GM06990 (cell line): Measurements from ENCODE around the gene FAM118A.

Experiments used
- DNase-seq: peaks from one replicate; pipeline ENCODE4 v3.0.0-alpha.2; 2011; ENCODE audit not compliant: insufficient read length; ENCODE audit errors: extremely low read depth
- H3K27me3 ChIP-seq: replicated peaks from 2 replicates; pipeline ENCODE4 v1.6.0; 2011; ENCODE audit warnings: low read length; ENCODE audit not compliant: control insufficient read depth, insufficient read depth
- H3K36me3 ChIP-seq: 2 replicates; pipeline ENCODE4 v1.5.1; 2011; ENCODE audit warnings: low read length; ENCODE audit not compliant: control insufficient read depth, insufficient read depth
- H3K4me3 ChIP-seq: replicated peaks from 2 replicates; pipeline ENCODE4 v1.5.1; 2011; ENCODE audit warnings: low read depth, mild to moderate bottlenecking, control low read depth, low read length
- TF ChIP-seq, protein P1 (sequence below): IDR thresholded peaks from 2 replicates; pipeline ENCODE4 v1.5.1; 2011; ENCODE audit warnings: low read length, control low read depth, mild to moderate bottlenecking, inconsistent platforms; ENCODE audit not compliant: insufficient read depth, poor library complexity, severe bottlenecking

Gene FAM118A

GRCh38 chr22:45286854-45287551 lies 22.7 kb upstream of the FAM118A start:
- Histone ChIP-seq H3K36me3 (no peaks in the 10 kb centered on the region), H3K4me3 (no peak overlapping the region), H3K27me3 (no peaks in the 10 kb centered on the region; the same call in 1 of the 2 replicates)
- TF ChIP-seq, protein P1, sequence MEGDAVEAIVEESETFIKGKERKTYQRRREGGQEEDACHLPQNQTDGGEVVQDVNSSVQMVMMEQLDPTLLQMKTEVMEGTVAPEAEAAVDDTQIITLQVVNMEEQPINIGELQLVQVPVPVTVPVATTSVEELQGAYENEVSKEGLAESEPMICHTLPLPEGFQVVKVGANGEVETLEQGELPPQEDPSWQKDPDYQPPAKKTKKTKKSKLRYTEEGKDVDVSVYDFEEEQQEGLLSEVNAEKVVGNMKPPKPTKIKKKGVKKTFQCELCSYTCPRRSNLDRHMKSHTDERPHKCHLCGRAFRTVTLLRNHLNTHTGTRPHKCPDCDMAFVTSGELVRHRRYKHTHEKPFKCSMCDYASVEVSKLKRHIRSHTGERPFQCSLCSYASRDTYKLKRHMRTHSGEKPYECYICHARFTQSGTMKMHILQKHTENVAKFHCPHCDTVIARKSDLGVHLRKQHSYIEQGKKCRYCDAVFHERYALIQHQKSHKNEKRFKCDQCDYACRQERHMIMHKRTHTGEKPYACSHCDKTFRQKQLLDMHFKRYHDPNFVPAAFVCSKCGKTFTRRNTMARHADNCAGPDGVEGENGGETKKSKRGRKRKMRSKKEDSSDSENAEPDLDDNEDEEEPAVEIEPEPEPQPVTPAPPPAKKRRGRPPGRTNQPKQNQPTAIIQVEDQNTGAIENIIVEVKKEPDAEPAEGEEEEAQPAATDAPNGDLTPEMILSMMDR: no peak
- no peak for DNase-seq

DNA sequence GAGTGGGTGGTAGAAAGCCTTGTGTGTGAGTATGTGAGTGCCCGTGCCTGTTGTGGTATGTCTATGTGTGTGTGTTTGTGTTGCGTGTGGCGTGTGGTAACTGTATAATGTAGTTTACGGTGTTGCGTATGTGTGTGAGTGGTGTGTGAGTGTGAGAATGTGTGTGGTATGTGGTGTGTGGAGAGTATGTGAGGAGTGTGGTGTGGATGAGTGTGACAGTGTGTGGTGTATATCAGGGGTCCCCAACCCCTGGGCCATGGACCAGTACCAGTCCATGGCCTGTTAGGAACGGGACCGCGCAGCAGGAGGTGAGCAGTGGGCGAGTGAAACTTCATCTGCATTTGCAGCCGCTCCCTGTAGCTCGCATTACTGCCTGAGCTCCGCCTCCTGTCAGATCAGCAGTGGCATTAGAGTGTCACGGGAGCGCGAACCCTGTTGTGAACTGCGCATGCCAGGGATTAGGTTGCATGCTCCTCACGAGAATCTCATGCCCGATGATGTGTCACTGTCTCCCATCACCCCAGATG lies 19.3 kb upstream of the FAM118A start:
- Histone ChIP-seq H3K4me3 (no peak overlapping the region), H3K27me3 (no peaks in the 10 kb centered on the region; the same call in 1 of the 2 replicates), H3K36me3 (no peaks in the 10 kb centered on the region)
- DNase-seq: no peak
- TF ChIP-seq, protein P1: no peak

DNA sequence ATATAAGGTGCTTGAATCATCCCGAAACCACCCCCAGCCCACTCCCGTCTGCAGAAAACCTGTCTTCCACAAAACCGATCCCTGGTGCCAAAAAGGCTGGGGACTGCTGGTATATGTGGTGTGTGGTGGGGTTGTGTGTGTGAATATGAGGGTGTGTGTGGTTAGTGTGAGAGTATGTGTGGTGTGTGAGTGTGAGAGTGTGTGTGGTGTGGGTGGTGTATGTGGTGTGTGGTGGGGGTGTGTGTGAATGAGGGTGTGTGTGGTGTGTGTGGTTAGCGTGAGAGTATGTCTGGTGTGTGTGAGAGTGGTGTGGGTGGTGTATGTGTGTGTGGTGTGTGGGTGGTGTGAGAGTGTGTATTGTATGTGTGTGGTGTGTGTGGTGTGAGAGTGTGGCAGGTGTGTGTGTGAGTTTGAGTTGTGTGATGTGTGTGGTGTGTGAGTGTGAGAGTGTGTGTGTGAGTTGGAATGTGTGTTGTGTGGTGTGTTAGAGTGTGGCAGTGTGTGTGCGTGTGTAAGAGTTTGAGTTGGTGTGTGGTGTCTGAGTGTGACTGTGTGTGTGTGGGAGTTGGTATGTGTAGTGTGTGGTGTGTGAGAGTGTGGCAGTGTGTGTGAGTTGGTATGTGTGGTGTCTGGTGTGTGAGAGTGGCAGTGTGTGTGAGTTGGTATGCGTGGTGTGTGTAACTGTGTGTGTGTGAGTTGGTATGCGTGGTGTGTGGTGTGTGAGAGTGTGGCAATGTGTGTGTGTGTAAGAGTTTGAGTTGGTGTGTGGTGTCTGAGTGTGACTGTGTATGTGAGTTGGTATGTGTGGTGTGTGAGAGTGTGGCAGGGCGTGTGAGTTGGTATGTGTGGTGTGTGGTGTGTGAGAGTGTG lies 18.4 kb upstream of the FAM118A start:
- no peak overlapping the region for H3K4me3 ChIP-seq
- no peak for DNase-seq
- H3K27me3 ChIP-seq: no peaks in the 10 kb centered on the region
- H3K36me3 ChIP-seq: no peaks in the 10 kb centered on the region
- TF ChIP-seq, protein P1: no peak

DNA sequence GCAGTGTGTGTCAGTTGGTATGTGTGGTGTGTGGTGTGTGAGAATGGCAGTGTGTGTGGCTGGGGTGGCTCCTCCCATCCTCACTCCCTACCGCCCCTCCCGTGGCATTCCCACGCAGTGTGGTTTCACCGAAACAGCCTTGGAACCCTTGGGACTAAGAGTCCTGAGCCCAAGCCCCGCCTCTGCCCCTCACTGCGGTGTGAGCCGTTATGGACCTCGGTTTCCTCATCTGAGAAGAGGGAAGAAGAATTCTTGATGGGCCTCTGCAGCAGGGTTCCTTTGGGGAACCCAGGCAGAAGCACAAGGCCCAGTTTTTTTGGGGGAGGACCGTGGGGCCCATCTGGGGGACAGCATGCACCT lies 17.8 kb upstream of the FAM118A start:
- no peaks in the 10 kb centered on the region for H3K27me3 ChIP-seq
- TF ChIP-seq, protein P1: no peak
- no peak for DNase-seq
- H3K36me3 ChIP-seq: no peaks in the 10 kb centered on the region
- no peak overlapping the region for H3K4me3 ChIP-seq

DNA sequence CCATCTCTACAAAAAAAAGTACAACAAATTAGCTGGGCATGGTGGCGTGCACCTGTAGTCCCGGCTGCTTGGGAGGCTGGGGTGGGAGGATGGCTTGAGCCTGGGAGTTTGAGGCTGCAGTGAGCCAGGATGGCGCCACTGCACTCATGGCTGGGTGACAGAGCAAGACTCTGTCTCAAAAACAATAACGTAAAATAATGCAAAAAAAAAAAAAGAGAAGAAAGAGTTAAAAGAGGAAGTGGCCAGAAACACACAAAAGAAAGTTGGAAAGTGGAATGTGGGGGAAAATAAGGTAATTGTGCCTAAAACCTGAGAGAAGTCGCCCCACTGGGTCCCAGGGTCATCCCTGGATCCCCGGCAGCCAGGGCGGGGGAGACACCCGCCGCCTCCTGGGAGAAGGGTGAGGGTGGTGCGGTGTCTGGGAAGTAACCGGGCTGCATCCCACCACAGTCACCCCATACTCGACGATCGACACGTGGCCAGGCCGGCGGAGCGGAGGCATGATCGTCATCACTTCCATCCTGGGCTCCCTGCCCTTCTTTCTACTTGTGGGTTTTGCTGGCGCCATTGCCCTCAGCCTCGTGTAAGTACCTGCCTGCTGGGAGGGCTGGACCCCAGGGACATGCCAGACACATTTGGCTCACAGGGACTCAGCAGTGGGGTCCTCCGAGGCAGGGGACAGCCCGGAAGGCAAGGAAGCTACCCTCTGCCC lies 16.8 kb upstream of the FAM118A start:
- TF ChIP-seq, protein P1: no peak
- H3K36me3 ChIP-seq: no peaks in the 10 kb centered on the region
- H3K27me3 ChIP-seq: no peaks in the 10 kb centered on the region
- no peak for DNase-seq
- H3K4me3 ChIP-seq: no peak overlapping the region
